Peyer's patch (tissue), 4 donors: ENCODE data around the gene H2BK1. TPM values are rescaled to one million over a fixed set of nuclear protein-coding genes. Genes with fewer than 3 reads are reported as not detected.

Source experiments
- DNase-seq, 3 donors: peaks; one replicate each; pipeline ENCODE4 v3.0.0-alpha.2; 2017 to 2019
- H3K27ac ChIP-seq, 4 donors: fragments of 200-600 bp; sonication (generic); one replicate each; pipeline ENCODE4 v1.5.1; 2016 to 2019
- H3K27me3 ChIP-seq, 2 donors: fragments of 200-600 bp; sonication (generic); one replicate each; pipeline ENCODE4 v1.5.1; 2019
- H3K36me3 ChIP-seq, 3 donors: fragments of 200-600 bp; sonication (generic); one replicate each; pipeline ENCODE4 v1.5.1; 2016 to 2019
- H3K4me1 ChIP-seq, 4 donors: fragments of 200-600 bp; sonication (generic); one replicate each; pipeline ENCODE4 v1.5.1; 2016 to 2019
- H3K4me3 ChIP-seq, 4 donors: fragments of 200-600 bp; sonication (generic); 1 replicate in 3 of 4; 2 replicates in 1 of 4; pipeline ENCODE4 v1.5.1; 2016 to 2019; ENCODE audit warnings: mild to moderate bottlenecking in 1 of 4
- H3K9me3 ChIP-seq, 4 donors: fragments of 200-600 bp; sonication (generic); one replicate each; pipeline ENCODE4 v1.5.1; 2016 to 2019; ENCODE audit warnings: mild to moderate bottlenecking in 1 of 4
- CTCF ChIP-seq, 6 experiments: fragments of 450-650 bp in 4 of 6; fragments of 200-600 bp in 2 of 6; sonication (generic) in 1 of 6; IDR thresholded peaks; one replicate each; pipeline ENCODE4 v1.5.1; 2017 to 2019; ENCODE audit warnings: antibody characterized with exemption in 6 of 6, mild to moderate bottlenecking in 3 of 6, moderate library complexity in 1 of 6
- POLR2A ChIP-seq, 2 donors: fragments of 450-650 bp; IDR thresholded peaks; one replicate each; pipeline ENCODE4 v1.5.1; 2017; ENCODE audit warnings: antibody characterized with exemption in 2 of 2, mild to moderate bottlenecking in 2 of 2, moderate library complexity in 2 of 2
- total RNA-seq, 4 donors: library from RNA; depleted of rRNA; stranded (reverse); fragments of >200 nt; gene quantifications; one replicate each; pipeline ENCODE4 v1.1.0, GENCODE V29; 2016

The H2BK1 gene
- total RNA-seq, 4 donors from 2014 or later: not detected

GRCh38 chr7:151226875-151227782 lies 16.8 kb upstream of the H2BK1 start, which contains the start of gene ABCF2:
TSS of gene ABCF2 (minus strand) at chr7:151227205. CDS start at chr7:151226458, 747 bp downstream.
- TF ChIP-seq POLR2A (IDR thresholded peaks at IDR 0.05) (peak; percentile 39 to 55), CTCF (IDR thresholded peaks at IDR 0.05) (peak in 2 of 6 experiments; percentile 6 to 12)
- DNase-seq: peak; percentile 98 to 99 (median 99)
- Histone ChIP-seq H3K4me1 (peaks cover 0 to 18% (median 9%) of the 10 kb centered on the region in 4 donors), H3K27ac (peak within 1 kb of the TSS; percentile 72 to 85 (median 76)), H3K4me3 (peak within 1 kb of the TSS; percentile 55 to 87 (median 76)), H3K9me3 (no peaks in the 10 kb centered on the region), H3K27me3 (no peaks in the 10 kb centered on the region), H3K36me3 (peaks cover 0 to 27% (median 0%) of the 10 kb centered on the region in 3 donors)

- TF ChIP-seq POLR2A (IDR thresholded peaks at IDR 0.05) (no peak), CTCF (IDR thresholded peaks at IDR 0.05) (no peak)
- Histone ChIP-seq H3K27me3 (no peaks in the 10 kb centered on the region), H3K9me3 (no peaks in the 10 kb centered on the region), H3K4me3 (peak overlapping the region; percentile 55 to 87 (median 76)), H3K4me1 (peaks cover 0 to 18% (median 9%) of the 10 kb centered on the region in 4 donors), H3K27ac (peak overlapping the region; percentile 31 to 85 (median 74)), H3K36me3 (peaks cover 0 to 33% (median 0%) of the 10 kb centered on the region in 3 donors)
- DNase-seq: no peak
Observed at GRCh38 chr7:151226560-151226874, 16.2 kb upstream of the H2BK1 start.

DNA sequence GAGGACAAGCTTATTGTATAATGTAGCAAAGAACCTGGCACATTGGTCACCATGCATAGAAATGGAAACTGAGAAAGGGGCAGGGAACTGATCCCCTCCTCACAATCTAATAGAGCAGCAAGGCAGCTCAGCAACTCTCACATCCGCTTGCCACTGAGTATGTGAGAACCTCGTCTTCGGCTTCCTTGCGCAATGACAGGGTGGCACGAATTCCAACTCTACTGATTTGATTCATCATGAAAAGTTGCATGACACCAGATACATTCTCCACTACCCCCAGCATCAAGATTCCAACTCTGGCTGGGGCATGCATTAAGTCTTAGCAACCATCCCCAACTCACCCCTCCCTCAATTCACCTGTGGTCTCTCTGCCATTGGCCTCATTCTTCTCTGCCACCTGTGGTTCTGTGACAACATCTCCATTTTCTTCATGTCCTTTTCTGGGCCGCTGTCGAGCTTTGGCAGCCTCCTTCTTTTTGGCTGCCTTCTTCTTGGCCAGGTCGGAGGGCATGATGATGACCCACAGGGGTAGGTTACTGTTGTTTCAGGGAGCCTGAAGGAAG lies 15.7 kb upstream of the H2BK1 start:
- Histone ChIP-seq H3K27me3 (no peaks in the 10 kb centered on the region), H3K27ac (peak overlapping the region in 1 of 4 donors; percentile 75), H3K36me3 (peaks cover 0 to 37% (median 0%) of the 10 kb centered on the region in 3 donors), H3K4me3 (peak overlapping the region; percentile 55 to 87 (median 76)), H3K9me3 (no peaks in the 10 kb centered on the region), H3K4me1 (peaks cover 0 to 18% (median 9%) of the 10 kb centered on the region in 4 donors)
- TF ChIP-seq CTCF (IDR thresholded peaks at IDR 0.05) (no peak), POLR2A (IDR thresholded peaks at IDR 0.05) (no peak)
- DNase-seq: no peak

DNA sequence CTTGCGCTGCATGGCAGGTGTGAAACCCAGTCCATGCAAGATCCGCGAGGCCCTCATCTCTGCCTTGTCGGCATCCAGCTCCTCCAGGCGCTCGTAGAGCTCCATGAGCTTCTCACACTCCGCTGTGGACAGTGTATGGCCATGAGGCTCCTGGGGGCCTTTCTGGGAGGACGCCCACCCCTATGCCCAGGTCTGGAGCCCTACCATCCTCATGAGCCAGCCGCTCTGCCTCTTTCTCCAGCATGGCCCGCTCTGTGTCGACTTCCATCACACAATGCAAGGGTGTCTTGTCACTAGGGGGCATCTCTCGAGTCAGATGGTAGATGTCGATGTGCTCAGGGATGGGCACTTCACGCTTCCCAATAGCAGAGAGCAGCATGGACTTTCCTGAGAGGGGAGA lies 13.4 kb upstream of the H2BK1 start:
- no peaks in the 10 kb centered on the region for H3K27me3 ChIP-seq
- peak in 1 of 3 donors; percentile 20 for DNase-seq
- peaks cover 0 to 59% (median 0%) of the 10 kb centered on the region in 3 donors for H3K36me3 ChIP-seq
- H3K4me3 ChIP-seq: no peak overlapping the region
- peaks cover 0 to 18% (median 9%) of the 10 kb centered on the region in 4 donors for H3K4me1 ChIP-seq
- H3K9me3 ChIP-seq: no peaks in the 10 kb centered on the region
- TF ChIP-seq CTCF (IDR thresholded peaks at IDR 0.05): no peak
- TF ChIP-seq POLR2A (IDR thresholded peaks at IDR 0.05): no peak
- H3K27ac ChIP-seq: no peak overlapping the region

DNA sequence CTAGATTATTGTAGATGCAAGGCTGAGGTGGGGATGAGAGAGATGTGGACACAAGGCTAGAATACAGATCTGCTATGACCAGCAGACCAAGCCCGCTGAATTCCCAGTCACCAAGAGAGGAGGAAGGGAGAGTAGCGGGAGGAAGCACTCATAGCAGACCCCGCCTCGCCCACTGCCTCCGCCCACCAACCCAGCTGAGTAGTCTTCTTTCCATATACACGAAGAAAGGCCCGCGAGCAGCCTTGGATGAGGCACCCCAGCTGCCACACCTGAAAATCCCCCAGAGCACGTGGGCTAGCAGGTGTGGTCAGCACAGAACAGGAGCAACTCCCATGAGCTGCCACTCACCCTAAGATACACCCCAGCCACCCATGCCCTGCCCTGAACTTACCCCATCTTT lies 7.9 kb upstream of the H2BK1 start:
- H3K4me3 ChIP-seq: no peak overlapping the region
- no peaks in the 10 kb centered on the region for H3K27me3 ChIP-seq
- TF ChIP-seq CTCF (IDR thresholded peaks at IDR 0.05) (no peak), POLR2A (IDR thresholded peaks at IDR 0.05) (no peak)
- H3K27ac ChIP-seq: no peak overlapping the region
- H3K4me1 ChIP-seq: no peaks in the 10 kb centered on the region
- no peak for DNase-seq
- H3K9me3 ChIP-seq: no peaks in the 10 kb centered on the region
- peaks cover 0 to 95% (median 0%) of the 10 kb centered on the region in 3 donors for H3K36me3 ChIP-seq
